Ishikawa (cell line): ENCODE measurements around the gene S100A8.
A peak's percentile ranks its signal among the peaks of the same experiment; 100 is the strongest.

ENCODE experiments used
- CEBPB ChIP-seq: IDR thresholded peaks from 2 replicates; pipeline ENCODE4 v1.6.1; 2012
- CREB1 ChIP-seq: IDR thresholded peaks from 2 replicates; pipeline ENCODE4 v1.6.1; 2012; ENCODE audit warnings: low read depth
- EP300 ChIP-seq: IDR thresholded peaks from 2 replicates; pipeline ENCODE4 v1.6.1; 2012; ENCODE audit warnings: borderline replicate concordance
- MAX ChIP-seq: IDR thresholded peaks from 2 replicates; pipeline ENCODE4 v1.6.1; 2012
- REST ChIP-seq: IDR thresholded peaks from 2 replicates; pipeline ENCODE4 v1.6.1; 2012; ENCODE audit warnings: low read depth, mild to moderate bottlenecking
- TAF1 ChIP-seq: IDR thresholded peaks from 2 replicates; pipeline ENCODE4 v1.6.1; 2012; ENCODE audit warnings: low read depth, mild to moderate bottlenecking
- TEAD4 ChIP-seq: IDR thresholded peaks from 2 replicates; pipeline ENCODE4 v1.6.1; 2012
- USF1 ChIP-seq: IDR thresholded peaks from 2 replicates; pipeline ENCODE4 v1.6.1; 2012
- YY1 ChIP-seq: IDR thresholded peaks from 2 replicates; pipeline ENCODE4 v1.6.1; 2012; ENCODE audit warnings: low read depth

- TF ChIP-seq TAF1 (no peak), REST (no peak), TEAD4 (no peak), USF1 (peak; percentile 72), YY1 (no peak), EP300 (no peak), CEBPB (no peak), MAX (peak; percentile 98), CREB1 (no peak)
Observed at GRCh38 chr1:153404768-153405167, 13.9 kb upstream of the S100A8 start.
